Lung (tissue), 12 donors: Measurements from ENCODE around the gene LBP. TPM values are rescaled to one million over a fixed set of nuclear protein-coding genes. Genes with fewer than 3 reads are reported as not detected.

Experiments
- ATAC-seq: fragments of 200-7000 bp; cut with Tn5 transposase; one replicate; pipeline ENCODE4 v1.9.1; 2020; ENCODE audit warnings: moderate number of reproducible peaks; ENCODE audit not compliant: insufficient read depth, low FRiP score
- DNase-seq, 3 donors: peaks; one replicate each; pipeline ENCODE4 v3.0.0-alpha.2; 2013 to 2017
- H3K27ac ChIP-seq, 2 donors: one replicate each; pipeline ENCODE4 v1.5.1; 2013; ENCODE audit warnings: mild to moderate bottlenecking in 2 of 2, moderate library complexity in 2 of 2, control low read depth in 1 of 2, inconsistent platforms in 1 of 2, low read depth in 1 of 2, low read length in 1 of 2
- H3K27me3 ChIP-seq, 3 donors: one replicate each; pipeline ENCODE4 v1.5.1; 2013; ENCODE audit warnings: low read length in 2 of 3; ENCODE audit not compliant: control insufficient read depth in 3 of 3, insufficient read depth in 3 of 3
- H3K36me3 ChIP-seq, 4 donors: one replicate each; pipeline ENCODE4 v1.5.1; 2013; ENCODE audit warnings: low read length in 4 of 4, mild to moderate bottlenecking in 1 of 4, moderate library complexity in 1 of 4; ENCODE audit not compliant: control insufficient read depth in 4 of 4, insufficient read depth in 4 of 4
- H3K4me1 ChIP-seq, 5 donors: one replicate each; pipeline ENCODE4 v1.5.1; 2013; ENCODE audit warnings: low read length in 5 of 5, mild to moderate bottlenecking in 2 of 5, moderate library complexity in 1 of 5; ENCODE audit not compliant: control insufficient read depth in 5 of 5, insufficient read depth in 5 of 5
- H3K4me3 ChIP-seq: one replicate; pipeline ENCODE4 v1.5.1; 2013; ENCODE audit warnings: mild to moderate bottlenecking, control low read depth, moderate library complexity
- H3K9ac ChIP-seq, 2 donors: one replicate each; pipeline ENCODE4 v1.5.1; 2013; ENCODE audit warnings: low read length in 2 of 2, control low read depth in 1 of 2; ENCODE audit not compliant: insufficient read depth in 1 of 2
- H3K9me3 ChIP-seq, 4 donors: one replicate each; pipeline ENCODE4 v1.5.1; 2013; ENCODE audit warnings: low read length in 3 of 4, mild to moderate bottlenecking in 1 of 4, moderate library complexity in 1 of 4; ENCODE audit not compliant: control insufficient read depth in 4 of 4, insufficient read depth in 3 of 4
- CTCF ChIP-seq: IDR thresholded peaks from 2 replicates; pipeline ENCODE4 v1.5.1; 2012; ENCODE audit warnings: mild to moderate bottlenecking; ENCODE audit errors: control extremely low read depth, extremely low read depth
- WGBS, 2 donors: extraction: QIAGEN DNeasy Blood & Tissue Kit; methylation state at CpG; one replicate each; pipeline ENCODE4 v1.1.7; 2013; 5-methylcytosine and 5-hydroxymethylcytosine counted together
- polyA plus RNA-seq, 2 donors: library from polyadenylated mRNA; stranded (reverse); fragments of 200-250 nt; gene quantifications; one replicate each; pipeline ENCODE4 v1.2.1, GENCODE V29; 2013
- total RNA-seq, 2 donors: library from RNA; depleted of rRNA in 1 of 2; stranded (reverse); fragments of >200 nt in 1 of 2; gene quantifications; one replicate each; pipeline ENCODE4 v1.2.1, GENCODE V29; 2014 to 2021
- donor health status: control.
- donor health status: control.
- donor health status: Bipolar disorder and iron deficiency.
- donor health status: healthy.
- donor health status: DM: yes; HTN: yes; CAD: no.

The LBP gene
- total and polyA plus RNA-seq, 4 donors: 0.30 to 4.8 (median 0.98) TPM; not detected in 1

- DNase-seq (no peak), ATAC-seq (no peak)
- Histone ChIP-seq H3K27ac (no peak overlapping the region), H3K9ac (no peak overlapping the region), H3K4me3 (no peak overlapping the region), H3K27me3 (no peaks in the 10 kb centered on the region), H3K36me3 (peaks cover 6 to 37% (median 11%) of the 10 kb centered on the region in 4 donors), H3K4me1 (peaks cover 0 to 2% (median 0%) of the 10 kb centered on the region in 5 donors), H3K9me3 (no peaks in the 10 kb centered on the region)
- WGBS, 2 donors: 96 to 97% methylated on average over 14 of the region's 14 CpGs
- TF ChIP-seq CTCF: no peak
These were observed 68.6 kb downstream of the LBP start for GRCh38 chr20:38414769-38415450.

- DNase-seq (peak in 1 of 3 donors; percentile 25), ATAC-seq (no peak)
- no peaks in the 10 kb centered on the region for H3K27me3 ChIP-seq
These were observed 72.4 kb downstream of the LBP start for GRCh38 chr20:38418509-38419204.

GRCh38 chr20:38420388-38421085, 74.3 kb downstream of the LBP start:
- ATAC-seq: no peak
- peaks cover 35 to 69% (median 44%) of the 10 kb centered on the region in 4 donors for H3K36me3 ChIP-seq
- 96 to 97% methylated on average over 9 of the region's 9 CpGs for WGBS, 2 donors
- peaks cover 0 to 2% (median 0%) of the 10 kb centered on the region in 5 donors for H3K4me1 ChIP-seq
- H3K27ac ChIP-seq: no peak overlapping the region
- no peaks in the 10 kb centered on the region for H3K9me3 ChIP-seq
- H3K27me3 ChIP-seq: no peaks in the 10 kb centered on the region
- no peak for TF ChIP-seq CTCF
- no peak overlapping the region for H3K4me3 ChIP-seq
- no peak for DNase-seq
- H3K9ac ChIP-seq: no peak overlapping the region

More at GRCh38 chr20:38418509-38419204, 72.4 kb downstream of the LBP start:
- WGBS, 2 donors: 76 to 84% methylated on average over 4 of the region's 4 CpGs
- Histone ChIP-seq H3K9ac (no peak overlapping the region), H3K27ac (no peak overlapping the region), H3K4me3 (no peak overlapping the region), H3K36me3 (peaks cover 26 to 59% (median 31%) of the 10 kb centered on the region in 4 donors), H3K4me1 (peaks cover 0 to 2% (median 0%) of the 10 kb centered on the region in 5 donors), H3K9me3 (no peaks in the 10 kb centered on the region)
- TF ChIP-seq CTCF: no peak
